AG08395 (cell line): Measurements from ENCODE around the gene CSNK1G1.
A peak's percentile ranks its signal among the peaks of the same experiment; 100 is the strongest.
"Not testable (repeated sequence)": the region's sequence is repeated elsewhere in the genome, so short reads cannot be mapped to it uniquely, and the experiment has no call there.

Experiments
- DNase-seq: peaks from one replicate; pipeline ENCODE4 v3.0.0; 2012; ENCODE audit warnings: mixed read lengths, low spot score

The CSNK1G1 gene

DNA sequence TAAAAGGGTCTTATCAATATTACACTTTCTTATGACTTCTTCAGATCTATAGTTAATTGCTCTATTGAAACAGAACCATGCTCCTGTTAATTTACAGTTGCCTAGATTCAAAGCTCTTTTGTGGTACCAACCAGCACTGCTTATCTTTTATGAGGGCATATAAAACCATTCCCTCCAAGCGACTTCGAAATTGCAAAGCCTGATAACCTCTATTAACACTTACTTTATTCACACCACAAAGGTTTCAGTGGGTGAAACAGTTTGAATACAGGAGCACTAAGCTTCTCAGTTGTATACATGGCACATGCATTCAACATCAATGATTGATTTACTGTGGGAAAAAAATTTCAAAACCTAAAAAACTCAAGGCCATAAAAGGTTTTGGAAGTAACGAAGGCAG lies 118.3 kb downstream of the CSNK1G1 start:
- no peak for DNase-seq

DNA sequence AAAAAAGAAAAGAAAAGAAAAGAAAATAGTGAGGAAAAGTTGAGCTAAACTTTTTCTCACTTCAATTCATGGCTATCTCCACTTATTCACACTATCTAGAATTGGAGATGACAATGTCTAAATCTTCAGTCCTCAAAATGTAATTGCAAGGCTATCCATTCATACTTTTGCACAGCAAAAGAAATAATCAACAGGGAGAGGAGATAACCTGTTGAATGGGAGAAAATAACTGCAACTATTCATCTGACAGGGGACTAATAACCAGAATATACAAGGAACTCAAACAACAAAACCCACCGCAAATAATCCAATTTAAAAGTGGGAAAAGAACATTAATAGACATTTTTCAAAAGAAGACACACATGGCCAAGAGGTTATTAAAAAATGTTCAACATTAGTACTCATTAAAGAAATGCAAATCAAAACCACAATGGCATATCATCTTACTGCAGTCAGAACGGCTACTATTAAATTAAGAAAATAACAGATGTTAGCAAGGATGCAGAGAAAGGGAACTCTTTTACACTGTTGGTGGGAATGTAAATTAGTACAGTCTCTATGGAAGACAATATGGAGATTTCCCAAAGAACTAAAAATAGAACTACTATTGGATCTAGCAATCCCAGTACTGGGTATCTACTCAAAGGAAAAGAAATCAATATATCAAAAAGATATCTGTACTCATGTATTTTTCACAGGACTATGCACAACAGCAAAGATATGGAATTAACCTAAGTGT lies 119.6 kb downstream of the CSNK1G1 start:
- DNase-seq: no peak

GRCh38 chr15:64235552-64235951 lies 120.4 kb downstream of the CSNK1G1 start:
- no peak for DNase-seq

DNA sequence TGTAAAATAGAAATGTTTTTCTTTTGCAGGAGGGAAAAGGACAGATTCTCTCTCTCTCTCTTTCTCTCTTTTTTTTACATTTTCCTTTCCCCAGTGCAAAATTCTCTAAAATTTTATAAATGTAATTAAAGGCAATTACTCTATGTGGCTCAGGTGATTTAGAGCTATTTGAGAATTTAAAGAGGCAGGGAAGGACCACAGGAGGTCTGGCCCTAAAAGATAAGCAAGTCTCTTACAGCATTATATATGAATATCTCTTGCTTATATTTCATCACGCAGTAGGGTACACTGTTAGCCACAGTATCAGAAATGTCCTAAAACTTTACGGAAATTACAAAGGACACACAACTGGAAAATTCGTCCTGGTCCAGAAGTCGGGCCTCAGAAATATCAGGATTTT lies 122.7 kb downstream of the CSNK1G1 start:
- no peak for DNase-seq

- DNase-seq: peak; percentile 41
These were observed 123.6 kb downstream of the CSNK1G1 start for GRCh38 chr15:64232400-64232799.

DNA sequence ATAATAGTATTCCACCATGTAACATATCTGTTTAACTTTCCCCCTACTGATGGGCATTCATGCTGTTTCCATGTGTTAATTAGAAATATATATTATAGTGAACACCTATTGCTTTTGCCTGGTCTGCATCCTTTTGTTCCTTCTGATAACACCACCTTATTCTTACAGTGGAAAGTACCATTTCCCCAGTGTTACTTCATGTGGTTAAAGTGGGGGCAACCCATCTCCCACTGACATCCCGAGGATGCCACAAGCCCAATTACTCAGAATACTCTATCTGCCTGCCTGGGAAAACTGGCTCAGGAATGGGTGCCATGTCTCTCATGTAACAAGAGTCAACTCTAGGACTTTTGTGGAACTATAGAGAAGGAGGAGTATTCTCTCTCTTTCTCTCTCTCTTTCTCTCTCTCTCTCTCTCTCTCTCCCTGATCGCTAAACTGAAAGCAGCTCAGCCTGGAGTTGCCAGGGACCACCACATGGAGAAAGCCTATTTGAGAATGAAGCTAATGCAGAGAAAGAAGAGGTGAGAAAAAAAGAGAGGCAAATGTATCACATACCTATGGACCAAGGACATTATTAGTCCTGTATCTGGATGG lies 126.7 kb downstream of the CSNK1G1 start:
- DNase-seq: no peak

- no peak for DNase-seq
These were observed 130.2 kb downstream of the CSNK1G1 start for GRCh38 chr15:64225804-64226203.

DNA sequence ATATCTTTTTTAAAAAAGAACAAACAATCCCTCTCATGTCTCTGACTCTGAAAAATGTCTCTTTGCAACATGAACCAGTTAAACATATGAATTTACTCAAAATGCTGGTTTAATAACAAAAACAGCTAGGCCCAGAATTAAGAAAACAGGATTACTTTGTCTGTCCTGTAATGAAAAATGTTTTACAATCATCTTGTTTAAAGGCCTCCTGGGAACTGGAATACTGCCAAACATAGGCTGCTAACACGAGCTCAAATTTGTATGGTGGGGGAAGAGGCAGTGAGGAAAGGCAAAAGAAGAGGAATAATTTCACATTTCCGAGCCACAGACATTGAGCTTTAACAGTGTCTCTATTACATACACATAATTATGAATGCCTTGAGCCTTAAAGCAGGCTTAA lies 131.5 kb downstream of the CSNK1G1 start:
- peak; percentile 18 for DNase-seq

DNA sequence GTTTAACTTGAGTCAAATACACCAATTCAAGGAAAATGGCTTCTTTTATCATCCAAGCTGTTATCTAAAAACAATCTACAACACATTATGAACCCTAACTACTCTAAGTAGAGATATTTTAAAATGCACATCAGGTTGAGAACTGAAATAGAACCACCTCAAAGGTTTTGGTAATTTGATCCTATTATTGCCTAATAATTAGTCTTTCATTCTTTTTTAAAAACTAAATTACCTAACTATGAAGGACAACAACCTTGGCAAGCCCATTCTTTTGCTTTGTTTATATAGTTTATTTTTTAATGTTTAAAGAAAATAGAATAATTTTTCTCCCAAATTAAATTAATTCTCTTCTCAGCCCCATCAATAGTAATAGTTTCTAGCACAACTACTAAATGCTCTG lies 132.1 kb downstream of the CSNK1G1 start:
- no peak for DNase-seq

DNA sequence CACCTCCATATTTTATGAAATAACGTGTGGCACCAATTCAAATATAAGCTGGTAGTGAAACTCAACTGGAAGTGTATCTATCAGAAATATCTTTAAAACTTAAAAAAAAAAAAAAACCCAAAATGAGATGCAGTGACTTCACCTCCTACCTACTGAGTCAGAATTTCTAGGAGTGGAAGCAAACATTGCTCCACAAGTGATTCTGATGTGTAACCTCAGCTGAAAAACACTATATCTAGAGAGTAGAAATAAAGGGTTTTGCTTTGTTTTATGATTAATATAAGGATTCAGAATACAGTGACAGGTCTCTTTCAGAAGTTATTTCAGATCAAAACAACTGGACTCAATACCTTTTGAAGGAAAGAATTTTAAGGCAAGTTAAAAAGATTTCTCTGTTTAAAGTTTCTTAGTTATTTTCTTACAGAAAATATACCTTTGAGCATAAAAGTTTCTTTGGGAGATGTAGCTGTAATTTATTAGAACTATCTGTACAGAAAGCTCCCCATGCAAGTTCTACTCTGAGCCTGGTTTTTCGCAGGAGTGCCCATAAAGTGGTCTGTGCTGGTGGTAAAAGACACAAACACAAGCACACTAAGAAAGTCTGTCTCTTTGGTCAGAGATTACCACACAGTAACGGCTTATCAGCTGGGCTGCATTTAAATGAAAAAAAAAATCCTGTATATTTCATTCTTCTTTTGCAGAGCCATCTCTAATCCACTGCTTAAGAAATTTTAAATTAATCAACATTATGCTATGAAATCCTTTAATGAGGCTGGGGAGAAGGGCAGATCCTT lies 133.2 kb downstream of the CSNK1G1 start:
- DNase-seq: no peak

- not testable (repeated sequence) for DNase-seq
These were observed 134.1 kb downstream of the CSNK1G1 start for GRCh38 chr15:64221911-64222310.

DNA sequence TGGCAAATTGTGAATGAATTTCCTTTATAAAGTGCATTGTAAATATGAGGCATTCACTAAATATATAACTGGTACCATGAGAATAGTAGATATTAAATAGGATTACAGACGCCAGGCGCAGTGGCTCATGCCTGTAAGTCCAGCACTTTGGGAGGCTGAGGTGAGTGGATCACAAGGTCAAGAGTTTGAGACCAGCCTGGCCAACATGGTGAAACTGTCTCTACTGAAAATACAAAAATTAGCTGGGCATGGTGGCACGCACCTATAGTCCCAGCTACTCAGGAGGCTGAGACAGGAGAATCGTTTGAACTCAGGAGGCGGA lies 138.6 kb downstream of the CSNK1G1 start:
- not testable (repeated sequence) for DNase-seq

- peak; percentile 2 for DNase-seq
These were observed 139.1 kb downstream of the CSNK1G1 start for GRCh38 chr15:64216730-64217428.

DNA sequence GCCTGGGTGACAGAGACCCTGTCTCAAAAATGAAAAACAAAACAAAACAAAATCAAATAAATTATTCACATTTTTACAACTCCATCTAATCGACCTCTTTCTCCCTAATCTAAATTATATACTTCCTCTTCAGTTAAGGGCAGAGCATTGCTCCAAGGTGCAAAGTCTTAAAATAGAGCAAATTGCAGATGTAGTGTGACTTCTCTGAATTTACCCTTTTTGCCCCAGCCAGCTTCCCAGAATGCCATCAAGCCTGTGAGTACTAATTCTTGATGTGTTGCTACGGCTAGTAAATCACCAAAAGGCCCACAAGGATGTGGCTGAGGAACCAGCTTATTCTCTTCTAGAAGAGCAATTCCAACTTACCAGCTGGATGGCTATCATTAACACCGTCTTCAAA lies 139.8 kb downstream of the CSNK1G1 start:
- no peak for DNase-seq

- DNase-seq: no peak
These were observed 142.3 kb downstream of the CSNK1G1 start for GRCh38 chr15:64213646-64214045.

- no peak for DNase-seq
These were observed 144.3 kb downstream of the CSNK1G1 start for GRCh38 chr15:64211696-64212095.

GRCh38 chr15:64210371-64210770 lies 145.6 kb downstream of the CSNK1G1 start:
- no peak for DNase-seq

GRCh38 chr15:64209680-64210334 lies 146.2 kb downstream of the CSNK1G1 start:
- DNase-seq: peak; percentile 43

DNA sequence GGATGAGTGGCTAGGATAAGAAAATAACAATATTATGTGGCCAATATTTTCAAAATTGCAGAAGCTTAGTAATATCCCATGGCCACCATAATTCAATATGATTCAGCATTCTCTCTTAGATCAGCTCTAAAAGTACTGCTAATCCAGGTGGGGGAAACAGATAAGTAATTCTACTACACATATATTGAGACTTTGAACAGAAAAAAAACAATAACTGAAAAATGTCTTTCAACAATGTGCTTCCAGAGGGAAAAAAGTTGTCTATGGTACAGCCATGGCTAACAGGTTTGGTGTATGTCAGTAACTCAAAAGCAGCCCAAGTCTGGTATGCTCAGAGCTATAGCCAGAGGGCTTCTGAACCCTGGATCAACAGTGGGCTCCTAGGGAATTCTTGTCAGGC lies 150.8 kb downstream of the CSNK1G1 start:
- no peak for DNase-seq

DNA sequence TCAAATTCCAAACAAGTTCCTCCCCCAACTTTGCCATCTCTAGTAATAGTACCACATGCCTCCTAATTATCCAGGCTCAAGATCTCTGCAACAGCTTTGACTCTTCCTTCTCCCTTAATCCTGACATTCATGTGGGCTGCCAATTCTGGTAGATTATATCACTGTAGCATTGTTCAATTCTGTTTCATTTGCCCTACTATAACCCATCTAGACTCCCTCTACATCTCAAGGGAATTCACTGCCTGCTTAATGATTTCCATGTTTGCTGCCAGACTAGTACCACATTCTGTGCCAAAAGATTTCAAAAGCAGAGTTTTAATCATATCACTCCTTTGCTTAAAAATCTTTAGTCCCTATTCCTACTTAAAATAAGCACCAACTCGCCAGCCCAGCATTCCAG lies 158.5 kb downstream of the CSNK1G1 start:
- peak; percentile 72 for DNase-seq

DNA sequence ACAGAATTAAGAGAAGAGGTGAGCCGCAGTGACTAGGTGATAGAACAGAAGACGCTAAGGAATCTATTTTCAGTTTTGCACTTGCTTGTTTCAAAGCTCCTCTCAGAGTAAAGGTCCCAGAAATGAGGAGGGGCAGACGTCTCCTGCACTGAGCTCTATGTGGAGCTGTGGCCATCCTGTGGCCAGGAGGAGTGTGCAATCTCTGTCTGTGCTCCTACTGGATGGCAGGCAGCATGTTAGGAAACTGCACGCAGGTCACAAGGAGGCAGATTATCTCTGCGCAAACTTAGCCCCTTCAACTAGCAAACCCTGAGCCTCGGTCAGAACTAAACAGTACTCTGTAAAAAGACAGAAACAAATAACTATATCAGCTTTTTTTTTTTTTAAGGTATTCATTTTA lies 162.0 kb downstream of the CSNK1G1 start:
- DNase-seq: no peak
